Left ventricle myocardium inferior (tissue), 1 donor: ENCODE measurements around the gene CACNA2D1. TPM values are rescaled to one million over a fixed set of nuclear protein-coding genes. Genes with fewer than 3 reads are reported as not detected.

Source experiments
- DNase-seq: peaks from one replicate; pipeline ENCODE4 v3.0.0-alpha.2; 2020
- H3K27ac ChIP-seq: fragments of 200-600 bp; replicated peaks from 2 replicates; pipeline ENCODE4 v1.8.0; 2021
- H3K27me3 ChIP-seq: fragments of 200-600 bp; 2 replicates; pipeline ENCODE4 v1.8.0; 2021; ENCODE audit warnings: low read depth
- H3K36me3 ChIP-seq: fragments of 200-600 bp; 2 replicates; pipeline ENCODE4 v1.8.0; 2021
- H3K4me1 ChIP-seq: fragments of 200-600 bp; 2 replicates; pipeline ENCODE4 v1.8.0; 2021
- H3K4me3 ChIP-seq: fragments of 200-600 bp; 2 replicates; pipeline ENCODE4 v1.8.0; 2021; ENCODE audit warnings: mild to moderate bottlenecking, moderate library complexity
- H3K9me3 ChIP-seq: fragments of 200-600 bp; replicated peaks from 2 replicates; pipeline ENCODE4 v1.8.0; 2021
- CTCF ChIP-seq: fragments of 200-600 bp; IDR thresholded peaks from 2 replicates; pipeline ENCODE4 v1.8.0; 2021; ENCODE audit warnings: antibody characterized with exemption, mild to moderate bottlenecking, borderline replicate concordance
- intact Hi-C: fragments of 100-400 bp; cut with micrococcal nuclease; formaldehyde crosslinking; loops from one replicate; pipeline ENCODE4 v1.11.0; 2022
- total RNA-seq: library from RNA; stranded (reverse); fragmentation: NEBNext Ultra II Directional; extraction: Animal tissue kit (Norgen Biotek cat#: 25700); gene quantifications from one replicate; pipeline ENCODE4 v1.2.1, GENCODE V29; 2021
- donor health status: DM: no; HTN: yes; CAD: no; lungs with severe emphysema.

Gene CACNA2D1
- total RNA-seq, 1 donor from 2014 or later = 64.6 TPM

- no peak for DNase-seq
- H3K4me1 ChIP-seq = peaks cover 11% of the 10 kb centered on the region
- TF ChIP-seq CTCF = no peak
- no peak overlapping the region for H3K4me3 ChIP-seq
- intact Hi-C loops = no loop called here
- H3K36me3 ChIP-seq = no peaks in the 10 kb centered on the region
- H3K27me3 ChIP-seq = no peaks in the 10 kb centered on the region
- no peaks in the 10 kb centered on the region for H3K9me3 ChIP-seq
- no peak overlapping the region for H3K27ac ChIP-seq
These were observed 494.3 kb downstream of the CACNA2D1 start for GRCh38 chr7:81949306-81949705.

GRCh38 chr7:81944058-81944457 is 499.5 kb downstream of the CACNA2D1 start:
- intact Hi-C loops = no loop called here
- DNase-seq = no peak

GRCh38 chr7:81937091-81937490 is 506.5 kb downstream of the CACNA2D1 start:
- Histone ChIP-seq H3K36me3 (no peaks in the 10 kb centered on the region), H3K27ac (no peak overlapping the region), H3K4me3 (no peak overlapping the region), H3K9me3 (no peaks in the 10 kb centered on the region), H3K4me1 (peaks cover 22% of the 10 kb centered on the region), H3K27me3 (no peaks in the 10 kb centered on the region)
- intact Hi-C loops = no loop called here
- no peak for DNase-seq
- TF ChIP-seq CTCF = no peak

More at GRCh38 chr7:81944058-81944457, 499.5 kb downstream of the CACNA2D1 start:
- H3K9me3 ChIP-seq = no peaks in the 10 kb centered on the region
- TF ChIP-seq CTCF = no peak
- H3K27ac ChIP-seq = no peak overlapping the region
- no peaks in the 10 kb centered on the region for H3K36me3 ChIP-seq
- H3K4me1 ChIP-seq = peaks cover 8% of the 10 kb centered on the region
- H3K4me3 ChIP-seq = no peak overlapping the region
- no peaks in the 10 kb centered on the region for H3K27me3 ChIP-seq

- H3K27me3 ChIP-seq = no peaks in the 10 kb centered on the region
- peaks cover 22% of the 10 kb centered on the region for H3K4me1 ChIP-seq
- intact Hi-C loops = no loop called here
- no peak for TF ChIP-seq CTCF
- H3K9me3 ChIP-seq = no peaks in the 10 kb centered on the region
- peak overlapping the region; percentile 53 for H3K27ac ChIP-seq
- no peak for DNase-seq
- H3K36me3 ChIP-seq = no peaks in the 10 kb centered on the region
- H3K4me3 ChIP-seq = no peak overlapping the region
These were observed 508.8 kb downstream of the CACNA2D1 start for GRCh38 chr7:81934596-81935301.

GRCh38 chr7:81932936-81933335 is 510.6 kb downstream of the CACNA2D1 start:
- Histone ChIP-seq H3K27ac (no peak overlapping the region), H3K36me3 (no peaks in the 10 kb centered on the region), H3K4me1 (peaks cover 22% of the 10 kb centered on the region), H3K9me3 (no peaks in the 10 kb centered on the region), H3K27me3 (no peaks in the 10 kb centered on the region), H3K4me3 (no peak overlapping the region)
- DNase-seq = no peak
- intact Hi-C loops = no loop called here
- TF ChIP-seq CTCF = no peak
